MV-4-11 (cell line): ENCODE results near the gene LSP1.

Experiments
- DNase-seq: peaks from one replicate; lab custom pipeline; 2025; lab: John Stamatoyannopoulos, UW

LSP1 gene

DNA sequence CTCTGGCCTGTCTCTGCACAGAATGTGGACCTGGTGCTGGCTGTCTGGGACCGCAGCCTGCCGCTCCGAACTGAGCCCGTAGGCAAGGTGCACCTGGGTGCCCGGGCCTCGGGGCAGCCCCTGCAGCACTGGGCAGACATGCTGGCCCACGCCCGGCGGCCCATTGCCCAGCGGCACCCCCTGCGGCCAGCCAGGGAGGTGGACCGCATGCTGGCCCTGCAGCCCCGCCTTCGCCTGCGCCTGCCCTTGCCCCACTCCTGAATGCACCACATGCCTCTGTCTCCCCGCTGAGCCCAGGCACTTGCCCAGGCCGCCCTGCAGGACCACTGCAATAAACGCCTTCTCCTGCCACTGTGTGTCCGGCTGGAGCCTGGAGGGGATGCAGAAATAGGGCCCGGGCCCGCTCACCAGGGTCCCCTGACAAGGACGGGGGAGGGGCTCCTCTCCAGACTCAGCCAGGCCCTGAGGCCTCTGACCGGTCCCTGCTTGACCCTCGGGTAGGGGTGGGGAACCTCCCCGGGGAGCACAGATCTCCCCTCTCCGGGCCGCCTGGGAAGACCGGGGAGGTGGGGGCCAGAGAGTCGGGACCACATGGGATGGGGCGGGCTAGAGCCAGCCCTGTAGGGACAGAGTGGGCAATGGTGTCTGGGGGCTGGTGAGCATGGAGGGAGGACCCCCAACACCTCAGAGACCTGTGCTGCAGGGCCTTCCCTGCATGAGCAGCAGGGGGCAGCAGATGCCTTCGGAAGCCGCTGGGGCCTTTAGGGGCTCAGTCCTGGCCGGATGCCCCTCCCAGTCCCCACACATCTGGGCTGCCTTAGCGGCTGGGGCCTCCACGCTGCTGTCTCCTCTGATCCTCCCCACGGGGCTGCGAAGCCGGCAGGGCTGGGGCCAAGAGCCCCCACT is 15.5 kb upstream of the LSP1 start:
- peak; percentile 76 for DNase-seq

DNA sequence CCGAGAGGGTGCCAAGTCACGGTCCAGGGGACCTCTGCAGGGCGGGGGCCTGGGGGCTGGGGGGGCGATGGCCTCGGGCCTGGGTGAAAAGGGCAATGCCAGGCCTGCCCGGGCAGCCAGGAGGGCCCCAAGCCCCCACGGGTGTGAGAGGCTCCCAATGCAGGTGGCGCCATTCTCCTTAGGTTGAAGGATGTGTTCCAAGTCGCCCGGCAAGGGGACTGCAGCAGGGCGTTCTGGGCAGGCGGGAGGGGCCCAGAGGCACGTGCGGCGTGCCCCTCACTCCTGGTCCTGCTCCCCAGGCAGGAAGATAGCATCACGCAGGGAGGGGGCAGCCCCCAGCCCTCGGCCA is 14.8 kb upstream of the LSP1 start:
- peak; percentile 37 for DNase-seq

DNA sequence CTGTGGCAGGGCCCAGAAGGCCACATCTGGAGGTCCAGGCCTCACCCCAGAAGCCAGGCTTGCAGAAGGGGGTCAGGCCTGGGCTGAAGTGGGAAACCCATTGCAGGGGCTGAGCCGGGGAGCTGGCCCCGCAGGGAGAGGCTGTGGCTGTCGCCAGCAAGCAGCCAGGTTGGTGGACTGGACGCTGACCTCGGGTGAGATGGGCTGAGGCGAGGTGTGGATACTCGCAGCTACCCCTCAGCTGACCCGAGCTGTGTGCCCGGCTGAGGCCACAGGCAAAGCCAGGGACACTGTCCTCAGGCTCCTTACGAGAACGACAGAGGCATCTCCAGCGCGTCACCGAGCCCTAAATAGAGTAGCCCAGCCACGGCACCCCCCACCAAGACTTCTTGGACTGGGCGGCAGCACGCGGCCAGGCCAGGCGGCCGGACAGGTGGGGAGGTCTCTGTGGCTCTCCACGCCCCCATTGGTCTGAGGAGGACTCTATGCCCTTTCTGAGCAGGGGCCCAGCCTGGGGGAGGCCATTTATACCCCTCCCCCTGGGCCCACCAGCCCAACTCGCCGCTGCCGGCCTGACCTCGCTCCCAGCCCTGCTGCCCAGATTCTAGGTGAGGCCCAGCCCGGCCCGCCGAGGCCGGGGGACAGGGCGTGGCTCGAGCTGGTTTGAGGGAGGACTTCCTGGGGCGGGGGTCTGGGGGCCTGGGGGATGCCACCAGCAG is 14.3 kb upstream of the LSP1 start, which contains the start of gene TNNI2:
Gene TNNI2 (plus strand): TSS at position 556 of the 719 bp plus-strand sequence. CDS start 716 bp downstream, outside the sequence.
- no peak for DNase-seq

DNA sequence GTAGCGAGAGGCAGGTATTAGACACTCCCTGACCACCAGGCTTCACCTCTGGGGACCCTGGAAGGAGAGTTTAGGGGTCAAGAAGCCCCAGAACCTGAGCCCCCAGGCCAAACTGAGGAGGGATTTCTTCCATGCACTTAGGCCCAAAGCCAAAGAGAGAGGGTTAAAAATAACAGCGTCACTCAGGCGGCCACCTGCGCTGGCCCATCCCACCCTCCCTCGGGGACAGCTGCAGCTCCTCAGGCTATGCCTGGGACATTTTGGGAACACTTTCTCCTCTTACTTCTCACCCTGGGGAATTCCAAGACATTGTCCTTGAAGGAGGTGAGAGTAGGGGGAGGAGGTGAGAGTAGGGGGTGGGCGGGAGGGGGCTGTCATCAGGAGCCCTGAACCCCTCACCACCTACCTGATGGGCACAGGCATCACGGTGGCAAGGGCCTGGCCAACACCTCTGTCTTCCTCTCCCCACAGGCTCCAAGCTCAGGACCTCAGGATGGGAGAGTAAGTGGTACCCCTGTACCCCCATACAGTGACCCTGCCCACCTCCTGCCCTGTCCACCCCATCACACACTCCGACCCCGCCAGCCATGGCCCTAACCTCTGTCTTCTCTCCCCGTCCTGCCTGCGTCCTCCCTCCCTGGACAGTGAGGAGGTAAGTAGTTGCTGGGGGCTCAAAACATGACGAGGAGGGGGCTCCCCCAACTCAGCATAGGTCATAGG is 13.5 kb upstream of the LSP1 start:
- no peak for DNase-seq

DNA sequence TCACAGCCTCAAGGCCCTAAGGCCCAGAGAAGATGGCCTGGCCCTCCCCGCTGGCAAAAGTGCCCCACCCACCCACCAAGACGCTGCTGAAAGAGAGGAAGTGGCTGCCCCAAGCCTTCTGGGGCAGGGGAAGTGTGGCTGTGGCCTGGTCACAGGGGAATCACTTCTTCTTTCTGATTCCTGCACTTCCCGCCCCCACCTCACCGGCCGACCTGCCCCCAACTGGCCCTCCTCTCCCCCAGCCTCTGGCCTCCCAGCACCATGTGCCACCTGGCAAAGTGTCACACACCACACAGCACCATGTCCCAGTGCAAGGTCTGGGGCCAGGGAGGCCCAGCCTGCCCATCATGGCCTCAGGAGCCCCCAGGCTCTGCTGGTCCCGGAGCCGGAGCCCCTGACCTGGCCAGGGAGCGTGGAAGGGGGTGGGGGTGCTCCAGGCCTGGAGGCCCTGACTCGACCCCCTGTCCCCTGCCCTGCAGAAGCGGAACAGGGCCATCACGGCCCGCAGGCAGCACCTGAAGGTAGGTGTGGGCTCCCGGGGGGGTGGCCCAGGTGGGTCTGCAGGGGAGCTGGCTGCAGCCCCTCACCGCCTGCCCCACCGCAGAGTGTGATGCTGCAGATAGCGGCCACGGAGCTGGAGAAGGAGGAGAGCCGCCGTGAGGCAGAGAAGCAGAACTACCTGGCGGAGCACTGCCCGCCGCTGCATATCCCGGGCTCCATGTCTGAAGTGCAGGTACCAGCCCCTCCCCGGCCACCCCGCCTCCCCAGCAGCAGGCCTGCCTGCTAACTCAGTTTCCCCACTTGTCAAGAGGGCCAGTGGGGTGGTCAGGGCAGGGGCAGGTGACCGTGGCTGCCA is 12.7 kb upstream of the LSP1 start:
- DNase-seq: peak; percentile 94

DNA sequence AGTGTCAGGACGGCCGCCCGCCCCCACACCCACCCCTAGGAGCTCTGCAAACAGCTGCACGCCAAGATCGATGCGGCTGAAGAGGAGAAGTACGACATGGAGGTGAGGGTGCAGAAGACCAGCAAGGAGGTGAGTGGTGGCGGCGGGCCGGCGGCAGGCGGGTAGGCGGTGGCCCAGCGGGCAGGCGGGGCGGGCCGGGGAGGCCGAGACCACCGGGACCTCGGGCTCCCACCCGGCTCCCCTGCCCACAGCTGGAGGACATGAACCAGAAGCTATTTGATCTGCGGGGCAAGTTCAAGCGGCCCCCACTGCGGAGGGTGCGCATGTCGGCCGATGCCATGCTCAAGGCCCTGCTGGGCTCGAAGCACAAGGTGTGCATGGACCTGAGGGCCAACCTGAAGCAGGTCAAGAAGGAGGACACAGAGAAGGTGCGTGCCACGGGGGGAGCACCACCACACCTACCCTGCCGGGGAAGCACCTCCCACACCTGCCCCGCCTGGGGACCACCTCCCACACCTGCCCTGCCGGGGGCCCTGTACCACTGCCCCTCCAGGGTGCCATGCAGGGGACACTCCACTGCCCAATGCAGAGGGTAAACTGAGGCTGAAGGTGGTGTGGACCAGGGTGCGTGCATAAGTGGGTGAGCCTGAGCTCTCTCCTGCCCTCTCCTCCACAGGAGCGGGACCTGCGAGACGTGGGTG is 12.0 kb upstream of the LSP1 start:
- no peak for DNase-seq

DNA sequence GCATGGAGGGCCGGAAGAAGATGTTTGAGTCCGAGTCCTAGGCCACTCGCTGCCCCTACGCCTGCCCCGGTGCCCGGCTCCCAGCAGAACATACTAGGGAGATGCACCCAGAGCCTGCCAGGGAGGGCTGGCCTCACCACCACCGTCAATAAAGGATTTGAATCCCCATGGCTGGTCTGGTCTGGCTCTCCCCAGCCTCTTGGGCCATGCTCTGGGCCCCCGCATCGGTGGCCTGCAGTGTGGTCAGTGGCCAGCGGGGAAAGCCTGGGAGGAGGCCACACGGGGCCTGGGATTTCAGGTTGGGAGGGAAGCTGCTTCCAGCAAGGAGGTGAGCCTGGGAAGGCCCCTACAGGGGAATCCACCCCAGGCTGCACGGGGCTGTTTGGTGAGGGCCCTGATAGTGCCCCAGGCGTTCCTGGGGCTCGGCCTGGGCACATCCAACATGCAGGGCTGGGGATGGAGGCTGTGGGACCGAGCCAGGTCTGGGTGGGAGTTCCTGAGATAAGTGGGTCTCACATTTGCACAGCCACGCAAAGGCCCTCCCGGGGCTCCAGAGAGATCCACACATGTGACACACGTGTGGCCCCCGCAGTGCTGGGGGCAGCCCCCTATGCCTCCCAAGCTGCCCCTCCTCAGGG is 11.3 kb upstream of the LSP1 start:
- DNase-seq: no peak

DNA sequence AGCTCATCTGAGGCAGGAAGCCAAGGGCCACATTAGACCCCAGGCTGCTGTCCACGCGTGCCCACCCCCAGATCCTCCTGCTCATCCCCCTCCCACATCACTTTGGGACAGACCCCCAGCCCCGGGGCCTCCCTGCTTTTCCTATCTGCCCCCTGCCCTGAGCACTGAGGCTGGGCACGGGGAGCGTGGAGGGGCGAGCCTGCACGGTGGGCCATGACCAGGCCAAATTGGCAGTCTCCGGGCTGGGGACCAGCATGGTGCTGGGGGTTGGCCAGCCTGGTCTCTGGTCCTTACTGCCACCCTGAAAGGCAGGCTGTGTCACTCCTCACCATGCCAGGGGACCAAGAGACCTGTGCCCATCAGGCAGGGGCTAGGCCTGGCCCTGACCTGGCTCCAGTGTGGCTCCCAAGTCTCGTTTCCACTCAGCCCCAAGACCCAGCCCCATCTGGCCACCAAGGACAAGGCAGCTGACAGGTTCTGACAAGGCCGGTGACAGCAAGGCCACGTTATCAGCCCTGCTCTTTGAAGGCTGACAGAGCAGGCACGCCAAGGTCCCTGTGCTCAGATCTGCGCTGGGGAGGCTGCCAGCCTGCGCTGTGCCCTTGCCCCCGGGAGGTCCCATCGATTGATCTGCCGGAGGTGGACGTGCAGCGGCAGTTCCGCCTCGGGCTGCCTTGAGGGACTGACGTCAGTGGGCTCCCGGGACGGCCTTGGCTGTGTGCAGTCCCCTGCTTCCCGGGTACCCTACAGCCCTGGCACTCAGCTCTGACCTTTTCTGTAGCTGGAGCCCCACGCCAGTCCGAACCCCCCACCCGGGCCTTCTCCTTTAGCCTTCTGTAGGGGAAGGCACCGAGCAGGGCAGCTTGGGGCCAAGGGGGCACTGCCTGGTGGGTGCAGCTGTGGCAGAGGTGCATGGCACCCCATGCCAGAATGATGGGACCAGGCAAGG is 10.5 kb upstream of the LSP1 start:
- DNase-seq: no peak

DNA sequence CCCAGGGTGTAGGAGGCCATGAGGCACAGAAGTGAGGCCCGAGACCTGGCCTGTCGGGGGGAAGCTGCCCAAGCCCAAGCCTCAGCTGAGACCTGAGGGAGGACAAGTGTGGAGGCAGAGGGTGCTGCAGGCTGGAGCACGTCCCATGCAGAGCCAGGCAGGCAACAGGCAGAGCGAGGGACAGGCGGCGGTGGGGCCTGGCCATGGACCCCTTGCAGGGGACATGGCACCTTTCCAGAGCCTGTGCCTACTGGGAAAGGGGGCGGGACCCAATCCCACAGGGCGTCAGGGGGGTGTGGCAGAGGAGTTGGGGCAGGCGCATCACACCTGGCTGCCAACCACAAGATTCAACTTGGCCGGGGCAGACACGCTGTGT is 9.8 kb upstream of the LSP1 start:
- DNase-seq: no peak

DNA sequence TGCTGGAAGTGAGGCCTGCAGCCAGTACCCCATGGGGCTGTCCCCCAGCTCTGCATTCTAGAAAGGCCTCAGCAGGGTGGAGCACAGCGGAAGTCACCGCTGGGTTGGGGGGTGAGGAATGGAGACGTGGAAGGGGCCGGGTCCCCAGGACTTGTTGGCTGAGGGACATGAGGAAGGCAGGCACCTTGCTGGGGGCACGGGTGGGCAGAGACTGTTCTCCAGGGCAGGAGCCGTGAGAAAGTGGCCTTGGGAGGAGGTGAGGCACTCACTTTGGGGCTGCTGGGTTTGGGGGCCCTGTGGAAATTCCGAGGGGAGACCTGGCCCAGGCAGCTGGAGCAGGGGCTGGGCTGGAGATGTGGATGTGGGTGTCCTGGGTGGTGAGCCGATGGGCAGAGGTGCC is 9.1 kb upstream of the LSP1 start:
- DNase-seq: no peak

DNA sequence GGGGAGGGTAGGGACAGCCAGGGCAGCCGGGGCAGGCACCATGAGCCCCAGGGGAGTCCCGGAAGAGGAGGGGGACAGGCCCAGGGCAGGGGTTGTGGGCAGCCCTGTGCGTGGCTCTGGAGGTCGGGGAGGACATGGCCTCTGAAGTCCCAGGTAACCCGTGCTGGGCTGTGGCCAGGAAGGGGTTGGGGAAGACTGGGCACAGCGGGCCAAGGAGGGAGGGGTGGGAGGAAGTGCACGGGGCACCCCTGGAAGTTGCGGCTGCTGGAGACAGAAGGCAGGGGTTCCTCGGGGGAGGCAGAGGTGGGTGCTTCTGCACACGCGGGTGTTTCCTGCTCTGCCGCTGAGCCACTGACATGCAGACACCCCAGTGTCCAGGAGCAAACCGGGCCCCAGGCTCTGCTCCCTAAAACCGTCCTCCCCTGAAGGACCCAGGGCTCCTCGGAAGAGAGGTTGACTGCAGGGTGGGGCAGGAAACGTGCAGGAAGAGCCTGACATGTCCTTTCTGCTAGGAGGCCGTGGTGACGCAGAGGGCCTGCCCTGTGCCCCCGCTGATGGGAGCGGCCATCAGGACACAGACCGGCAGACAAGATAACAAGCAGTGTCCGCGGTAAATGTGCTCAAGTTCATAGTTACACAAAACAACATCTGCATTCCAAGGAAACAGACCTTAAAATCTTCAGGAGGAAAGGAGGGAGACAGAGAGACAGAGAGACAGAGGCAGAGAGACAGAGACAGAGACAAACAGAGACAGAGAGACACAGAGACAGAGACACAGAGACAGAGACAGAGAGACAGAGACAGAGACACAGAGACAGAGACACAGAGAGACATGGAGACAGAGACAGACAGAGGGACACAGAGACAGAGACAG is 8.4 kb upstream of the LSP1 start:
- DNase-seq: no peak

DNA sequence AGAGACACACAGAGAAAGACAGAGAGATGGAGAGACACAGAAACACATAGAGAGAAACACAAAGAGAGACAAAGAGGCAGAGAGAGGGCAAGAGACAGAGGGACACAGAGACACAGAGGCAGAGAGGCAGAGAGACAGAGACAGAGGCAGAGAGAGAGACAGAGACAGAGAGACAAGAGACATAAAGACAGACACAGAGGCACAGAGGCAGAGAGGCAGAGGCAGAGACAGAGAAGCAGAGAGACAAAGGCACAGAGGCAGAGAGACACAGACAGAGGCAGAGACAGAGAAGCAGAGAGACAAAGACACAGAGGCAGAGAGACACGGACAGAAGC is 7.8 kb upstream of the LSP1 start:
- no peak for DNase-seq

DNA sequence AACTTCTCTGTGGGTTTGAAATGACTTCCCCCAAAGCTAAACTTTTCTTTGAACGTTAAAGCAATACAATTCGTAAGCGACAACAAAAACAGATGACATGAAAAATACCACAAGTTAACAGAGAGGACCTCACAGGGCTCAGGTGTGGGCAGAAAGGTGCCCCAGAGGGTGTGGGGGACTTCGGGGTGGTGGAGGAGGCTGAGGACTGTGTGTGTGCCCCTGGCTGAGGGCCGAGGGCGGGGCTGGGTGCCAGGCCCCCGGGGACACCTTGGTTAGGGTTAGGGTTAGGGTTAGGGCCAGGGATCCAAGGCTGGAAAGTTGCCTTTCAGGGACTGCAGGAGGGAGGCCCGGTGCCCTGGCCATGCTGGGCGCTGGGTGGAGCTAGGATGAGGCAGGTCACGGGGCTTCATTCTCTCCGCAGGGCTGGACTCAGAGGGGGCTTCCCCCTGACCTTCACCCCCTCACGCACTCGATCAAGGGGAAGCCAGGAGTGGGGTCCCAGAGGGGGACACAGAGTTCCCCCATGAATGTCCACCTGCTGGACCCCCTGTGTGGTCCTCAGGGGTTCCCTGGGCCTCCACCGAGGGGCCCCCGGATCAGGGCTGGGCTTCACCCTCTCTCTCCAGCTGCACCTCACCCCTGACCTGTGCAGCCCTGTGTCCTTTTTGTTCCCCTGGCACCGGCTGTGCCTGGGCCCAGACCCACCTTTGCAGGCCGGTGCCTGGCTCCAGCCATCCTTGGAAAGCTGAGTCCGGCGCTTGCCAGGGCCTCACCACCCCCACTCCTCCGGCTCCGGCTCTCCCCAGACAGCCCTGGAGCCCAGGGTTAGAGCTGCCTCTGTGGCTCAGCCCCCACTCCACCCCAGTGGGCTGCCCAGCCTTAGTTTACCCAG is 7.1 kb upstream of the LSP1 start:
- no peak for DNase-seq

DNA sequence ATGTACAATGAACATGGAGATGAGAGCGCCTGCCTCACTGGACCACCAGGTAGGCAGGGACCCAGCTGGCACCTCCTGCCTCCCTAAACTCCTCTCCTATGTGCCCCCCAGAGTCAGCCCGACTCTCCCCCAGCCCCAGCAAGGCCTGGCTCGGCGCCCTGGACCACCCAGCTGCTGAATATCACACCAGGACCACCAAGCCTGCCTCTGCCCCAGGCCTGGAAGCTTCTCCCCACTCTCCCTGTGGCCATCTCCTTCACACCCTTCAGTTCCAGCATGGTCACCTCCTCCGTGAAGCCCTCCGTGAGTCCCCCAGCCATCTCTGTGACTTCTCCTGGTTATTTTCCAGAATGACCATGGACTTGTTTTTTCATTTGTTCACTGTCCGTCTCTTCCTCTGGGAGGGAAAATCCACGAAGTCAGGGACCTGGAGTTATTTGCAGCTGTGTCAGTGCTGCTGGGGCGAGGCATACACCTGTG is 6.4 kb upstream of the LSP1 start:
- no peak for DNase-seq

DNA sequence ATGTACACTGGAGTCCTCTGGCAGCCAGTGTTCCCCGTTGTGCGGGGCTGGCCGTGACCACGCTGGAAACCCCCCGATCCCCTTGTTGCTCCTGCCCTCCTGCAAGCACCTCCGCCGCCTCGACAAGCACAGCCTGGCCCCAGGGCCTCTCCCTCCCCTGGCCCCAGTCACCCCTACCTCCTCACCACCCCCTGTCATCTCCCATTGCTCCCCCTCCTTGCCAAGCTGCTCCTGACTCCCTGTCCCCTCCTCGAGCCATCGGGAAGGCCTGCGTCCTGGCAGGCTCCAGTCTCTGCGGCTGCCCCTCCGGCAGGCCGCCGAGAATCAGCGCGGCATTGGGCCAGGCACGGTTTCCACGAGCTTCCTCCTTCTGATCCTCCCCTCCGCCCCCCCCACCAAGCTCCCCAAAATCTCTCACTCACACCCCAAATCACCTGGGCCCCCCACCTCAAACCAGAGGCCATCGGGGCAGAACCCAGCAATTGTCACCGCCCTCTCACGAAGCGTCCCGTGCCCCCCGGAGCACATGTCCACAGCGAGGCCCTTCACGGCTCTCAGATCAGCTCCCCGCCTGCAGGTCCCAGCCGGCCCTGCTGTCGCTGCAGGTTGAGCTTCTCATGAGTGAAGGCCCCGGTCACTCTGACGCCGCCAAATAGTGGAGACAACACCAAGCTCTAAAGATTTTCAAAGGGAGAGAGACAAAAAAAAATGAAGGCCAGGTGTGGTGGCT is 5.7 kb upstream of the LSP1 start:
- no peak for DNase-seq

DNA sequence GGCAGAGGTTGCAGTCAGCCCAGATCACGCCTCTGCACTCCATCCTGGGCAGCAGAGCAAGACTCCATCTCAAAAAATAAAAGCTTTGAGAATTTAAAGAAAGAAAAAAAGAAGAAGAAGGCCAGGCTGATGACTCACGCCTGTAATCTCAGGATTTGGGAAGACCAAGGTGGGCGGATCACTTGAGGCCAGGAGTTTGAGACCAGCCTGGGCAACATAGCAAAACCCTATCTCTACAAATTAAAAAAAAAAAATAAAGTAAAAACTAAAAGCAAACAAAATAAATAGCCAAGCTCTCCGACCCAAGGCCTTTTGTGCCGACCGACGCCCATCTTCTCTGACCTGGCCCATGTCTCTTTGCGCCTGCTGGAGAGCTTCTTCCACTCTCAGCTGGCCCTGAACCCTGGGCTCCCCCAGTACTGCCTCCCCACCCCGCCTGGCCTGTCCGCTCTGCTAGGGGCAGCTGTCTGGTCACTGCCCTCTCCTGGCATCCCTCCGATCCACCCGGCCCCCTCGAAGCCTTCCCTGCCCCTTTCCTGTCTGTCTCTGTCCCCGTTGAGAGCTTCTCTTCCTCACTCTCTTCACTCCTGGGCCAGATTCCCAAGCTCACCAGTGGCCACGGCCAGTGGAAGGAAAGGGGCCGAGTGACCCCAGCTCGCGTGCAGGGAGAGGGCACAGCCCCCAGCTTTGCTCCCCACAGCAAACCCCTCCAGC is 4.8 kb upstream of the LSP1 start:
- DNase-seq: peak; percentile 14
